ENCODE results near the gene CHN2.
A peak's percentile ranks its signal among the peaks of the same experiment; 100 is the strongest.

The CHN2 gene

DNA sequence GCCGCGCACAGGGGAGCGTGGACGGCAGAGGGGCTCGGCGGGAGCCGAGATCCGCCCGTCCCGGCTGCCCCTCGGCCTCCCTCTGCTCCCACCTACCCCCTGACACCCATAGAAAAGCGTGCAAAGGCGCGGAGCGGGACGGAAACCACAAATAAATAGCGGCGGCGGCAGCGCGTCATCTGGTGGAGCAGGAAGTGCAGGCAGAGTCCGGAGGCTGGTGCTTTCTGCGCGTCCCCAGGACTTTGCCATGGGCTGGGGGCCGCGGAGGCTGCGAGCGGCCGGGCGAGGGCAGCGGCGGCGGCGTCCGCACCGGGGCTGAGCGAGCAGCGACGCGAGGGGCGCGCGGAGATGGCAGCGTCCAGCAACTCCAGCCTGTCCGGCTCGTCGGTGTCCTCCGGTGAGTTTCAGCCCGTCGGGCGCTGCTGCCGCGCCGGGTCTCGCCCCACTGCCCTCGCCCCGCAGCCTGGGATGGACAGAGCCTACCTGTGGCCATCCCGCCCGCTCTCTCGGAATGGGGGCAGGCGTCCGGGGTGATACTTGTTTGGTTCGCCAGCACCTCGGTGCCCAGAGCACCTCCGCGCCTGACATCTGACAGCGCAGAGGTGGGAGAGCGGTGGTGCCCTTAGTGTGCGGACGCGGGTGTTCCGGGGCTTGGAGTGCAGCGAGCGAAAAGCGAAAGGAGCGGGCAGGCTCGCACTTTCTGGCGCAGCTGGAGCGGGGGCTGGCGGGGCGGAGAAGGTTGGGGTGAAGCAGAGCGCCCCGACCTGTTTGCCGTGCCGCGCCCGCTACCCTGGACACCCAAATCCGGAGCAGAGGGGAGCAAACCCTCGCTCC lies at the start of gene CHN2:
CHN2 (plus strand) TSS at position 182 of the 834 bp plus-strand sequence.
- H3K27ac ChIP-seq (ENCODE audit: low read depth, low read length), result no peak within 1 kb of the TSS
- peak within 1 kb of the TSS; percentile 34 for H3K9ac ChIP-seq (ENCODE audit: low read length)
- no peaks in the 10 kb centered on the region for H3K9me3 ChIP-seq (ENCODE audit: control insufficient read depth, insufficient read depth, low read depth, low read length)
- H3K4me3 ChIP-seq (ENCODE audit: low read depth, low read length), result peak within 1 kb of the TSS; percentile 88
- H3K36me3 ChIP-seq (ENCODE audit: control insufficient read depth, insufficient read depth, low read length), result no peaks in the 10 kb centered on the region
- H3K27me3 ChIP-seq (ENCODE audit: control insufficient read depth, insufficient read depth, low read length), result peaks cover 77% of the 10 kb centered on the region
- peaks cover 37% of the 10 kb centered on the region for H3K4me1 ChIP-seq (ENCODE audit: control insufficient read depth, insufficient read depth, low read length)

- no peaks in the 10 kb centered on the region for H3K36me3 ChIP-seq (ENCODE audit: control insufficient read depth, insufficient read depth, low read length)
- no peak overlapping the region for H3K27ac ChIP-seq (ENCODE audit: low read depth, low read length)
- H3K9me3 ChIP-seq (ENCODE audit: control insufficient read depth, insufficient read depth, low read depth, low read length), result no peaks in the 10 kb centered on the region
- H3K4me1 ChIP-seq (ENCODE audit: control insufficient read depth, insufficient read depth, low read length), result peaks cover 11% of the 10 kb centered on the region; the same call in 1 of the 2 replicates
- peaks cover 17% of the 10 kb centered on the region for H3K27me3 ChIP-seq (ENCODE audit: control insufficient read depth, insufficient read depth, low read length)
- peak overlapping the region; percentile 90 for H3K4me3 ChIP-seq (ENCODE audit: low read depth, low read length)
- peak overlapping the region; percentile 83 for H3K9ac ChIP-seq (ENCODE audit: low read length)
These were observed 49.0 kb upstream of the CHN2 start for GRCh38 chr7:29145553-29146056.

- Histone ChIP-seq H3K36me3 (ENCODE audit: control insufficient read depth, insufficient read depth, low read length) (no peaks in the 10 kb centered on the region), H3K27me3 (ENCODE audit: control insufficient read depth, insufficient read depth, low read length) (peaks cover 17% of the 10 kb centered on the region), H3K27ac (ENCODE audit: low read depth, low read length) (no peak within 1 kb of the TSS), H3K9me3 (ENCODE audit: control insufficient read depth, insufficient read depth, low read depth, low read length) (no peaks in the 10 kb centered on the region), H3K4me3 (ENCODE audit: low read depth, low read length) (peak within 1 kb of the TSS; percentile 90), H3K4me1 (ENCODE audit: control insufficient read depth, insufficient read depth, low read length) (peaks cover 8% of the 10 kb centered on the region; the same call in 1 of the 2 replicates), H3K9ac (ENCODE audit: low read length) (peak within 1 kb of the TSS; percentile 83)
These were observed 48.4 kb upstream of the CHN2 start, which contains the start of gene CPVL for GRCh38 chr7:29146057-29146706. Gene CPVL (minus strand): TSS chr7:29146537. CDS start chr7:29121061, 25,476 bp downstream.

DNA sequence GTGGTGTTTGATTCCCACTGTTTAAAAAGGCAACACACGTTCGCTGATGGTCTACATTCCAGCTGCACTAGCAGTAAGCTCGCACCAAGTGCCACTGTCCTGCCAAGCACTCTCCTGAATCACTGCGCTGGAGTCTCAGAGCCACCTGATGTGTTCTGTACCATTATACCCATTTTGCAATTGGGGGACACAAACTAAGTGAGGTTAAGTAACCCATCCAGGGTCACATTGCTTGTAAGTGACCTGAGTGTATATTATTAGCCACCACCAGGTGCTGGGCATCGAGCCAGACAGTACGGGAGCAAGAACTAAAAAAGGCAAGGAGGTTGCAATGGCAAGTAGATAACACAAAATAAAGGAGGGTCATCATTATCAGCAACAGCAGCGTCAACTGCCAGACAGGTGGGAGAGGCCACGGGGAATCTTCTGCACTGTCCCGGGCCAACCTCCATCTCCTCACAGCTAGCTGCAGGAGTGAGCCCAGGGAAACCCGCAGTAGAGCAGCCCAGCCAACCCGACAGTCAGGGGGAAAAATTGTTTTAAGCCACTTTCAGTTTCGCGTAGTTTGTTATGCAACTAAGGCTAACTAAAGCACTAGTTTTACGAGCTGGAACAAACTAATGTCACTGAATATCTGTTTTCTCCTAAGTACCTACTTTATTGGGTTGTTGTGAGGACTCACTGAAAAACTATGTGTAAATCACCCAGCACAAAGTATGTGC lies 47.5 kb upstream of the CHN2 start:
- peaks cover 17% of the 10 kb centered on the region for H3K27me3 ChIP-seq (ENCODE audit: control insufficient read depth, insufficient read depth, low read length)

DNA sequence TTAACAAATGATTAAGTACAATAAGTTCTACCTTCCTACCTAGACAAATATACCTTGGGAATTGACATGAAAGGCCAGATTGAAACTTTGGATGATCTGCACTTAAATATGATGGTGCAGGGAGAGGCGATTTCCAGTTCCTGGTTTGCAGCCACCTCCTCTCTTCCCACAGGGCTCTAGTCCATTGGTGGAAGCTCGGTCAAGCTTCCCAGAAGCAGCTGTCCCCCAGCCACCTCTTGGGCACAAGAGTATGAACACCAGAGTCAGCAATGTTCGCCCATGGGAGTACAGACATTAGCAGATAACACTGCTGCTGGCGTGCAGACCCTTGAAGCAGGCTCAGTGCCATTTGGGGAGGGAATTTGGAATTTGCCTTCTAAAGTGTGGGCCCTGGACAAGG lies 46.8 kb upstream of the CHN2 start:
- no peaks in the 10 kb centered on the region for H3K36me3 ChIP-seq (ENCODE audit: control insufficient read depth, insufficient read depth, low read length)
- no peak overlapping the region for H3K9ac ChIP-seq (ENCODE audit: low read length)
- no peak overlapping the region for H3K27ac ChIP-seq (ENCODE audit: low read depth, low read length)
- peaks cover 8% of the 10 kb centered on the region; the same call in 1 of the 2 replicates for H3K4me1 ChIP-seq (ENCODE audit: control insufficient read depth, insufficient read depth, low read length)
- no peak overlapping the region for H3K4me3 ChIP-seq (ENCODE audit: low read depth, low read length)
- H3K27me3 ChIP-seq (ENCODE audit: control insufficient read depth, insufficient read depth, low read length), result peaks cover 17% of the 10 kb centered on the region
- H3K9me3 ChIP-seq (ENCODE audit: control insufficient read depth, insufficient read depth, low read depth, low read length), result no peaks in the 10 kb centered on the region

More for the DNA sequence above, 47.5 kb upstream of the CHN2 start:
- H3K9me3 ChIP-seq (ENCODE audit: control insufficient read depth, insufficient read depth, low read depth, low read length), result no peaks in the 10 kb centered on the region
- no peaks in the 10 kb centered on the region for H3K36me3 ChIP-seq (ENCODE audit: control insufficient read depth, insufficient read depth, low read length)
- no peak overlapping the region for H3K27ac ChIP-seq (ENCODE audit: low read depth, low read length)
- H3K9ac ChIP-seq (ENCODE audit: low read length), result peak overlapping the region; percentile 1
- peak overlapping the region; percentile 90 for H3K4me3 ChIP-seq (ENCODE audit: low read depth, low read length)
- H3K4me1 ChIP-seq (ENCODE audit: control insufficient read depth, insufficient read depth, low read length), result peaks cover 8% of the 10 kb centered on the region; the same call in 1 of the 2 replicates

- Histone ChIP-seq H3K36me3 (ENCODE audit: control insufficient read depth, insufficient read depth, low read length) (no peaks in the 10 kb centered on the region), H3K4me3 (ENCODE audit: low read depth, low read length) (no peak overlapping the region), H3K27ac (ENCODE audit: low read depth, low read length) (no peak overlapping the region), H3K9ac (ENCODE audit: low read length) (no peak overlapping the region), H3K4me1 (ENCODE audit: control insufficient read depth, insufficient read depth, low read length) (peaks cover 8% of the 10 kb centered on the region; the same call in 1 of the 2 replicates), H3K9me3 (ENCODE audit: control insufficient read depth, insufficient read depth, low read depth, low read length) (no peaks in the 10 kb centered on the region), H3K27me3 (ENCODE audit: control insufficient read depth, insufficient read depth, low read length) (peaks cover 17% of the 10 kb centered on the region)
These were observed 45.5 kb upstream of the CHN2 start for GRCh38 chr7:29149036-29149435.

- Histone ChIP-seq H3K27me3 (ENCODE audit: control insufficient read depth, insufficient read depth, low read length) (peaks cover 8% of the 10 kb centered on the region), H3K4me3 (ENCODE audit: low read depth, low read length) (no peak overlapping the region), H3K4me1 (ENCODE audit: control insufficient read depth, insufficient read depth, low read length) (peaks cover 4% of the 10 kb centered on the region; the same call in 1 of the 2 replicates), H3K9me3 (ENCODE audit: control insufficient read depth, insufficient read depth, low read depth, low read length) (peaks cover 5% of the 10 kb centered on the region; the same call in 1 of the 2 replicates), H3K27ac (ENCODE audit: low read depth, low read length) (no peak overlapping the region), H3K36me3 (ENCODE audit: control insufficient read depth, insufficient read depth, low read length) (no peaks in the 10 kb centered on the region), H3K9ac (ENCODE audit: low read length) (no peak overlapping the region)
These were observed 43.7 kb upstream of the CHN2 start for GRCh38 chr7:29150856-29151255.

DNA sequence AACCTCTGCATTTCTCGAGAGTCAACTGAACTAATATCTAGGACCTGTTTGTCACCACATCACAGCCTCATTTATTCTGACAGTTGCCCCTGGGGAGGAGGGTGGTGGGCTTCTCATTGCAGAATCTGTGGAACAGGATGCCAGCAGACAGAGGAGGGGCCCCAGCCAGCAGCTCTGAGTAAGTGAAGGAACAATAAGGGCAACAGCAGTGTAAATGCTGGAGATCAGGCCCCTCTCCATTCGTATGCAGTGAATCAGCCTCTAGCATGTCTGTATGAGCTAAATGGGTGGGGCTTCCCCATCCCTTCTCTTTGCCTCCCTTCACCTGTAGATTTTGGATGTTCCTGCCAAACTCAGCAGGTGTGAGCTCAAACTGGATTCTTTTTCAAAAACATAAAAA lies 40.5 kb upstream of the CHN2 start:
- H3K4me1 ChIP-seq (ENCODE audit: control insufficient read depth, insufficient read depth, low read length), result peaks cover 9% of the 10 kb centered on the region; the same call in 1 of the 2 replicates
- no peaks in the 10 kb centered on the region for H3K36me3 ChIP-seq (ENCODE audit: control insufficient read depth, insufficient read depth, low read length)
- H3K4me3 ChIP-seq (ENCODE audit: low read depth, low read length), result no peak overlapping the region
- peaks cover 5% of the 10 kb centered on the region; the same call in 1 of the 2 replicates for H3K9me3 ChIP-seq (ENCODE audit: control insufficient read depth, insufficient read depth, low read depth, low read length)
- H3K9ac ChIP-seq (ENCODE audit: low read length), result no peak overlapping the region
- H3K27ac ChIP-seq (ENCODE audit: low read depth, low read length), result no peak overlapping the region
- no peaks in the 10 kb centered on the region for H3K27me3 ChIP-seq (ENCODE audit: control insufficient read depth, insufficient read depth, low read length)

DNA sequence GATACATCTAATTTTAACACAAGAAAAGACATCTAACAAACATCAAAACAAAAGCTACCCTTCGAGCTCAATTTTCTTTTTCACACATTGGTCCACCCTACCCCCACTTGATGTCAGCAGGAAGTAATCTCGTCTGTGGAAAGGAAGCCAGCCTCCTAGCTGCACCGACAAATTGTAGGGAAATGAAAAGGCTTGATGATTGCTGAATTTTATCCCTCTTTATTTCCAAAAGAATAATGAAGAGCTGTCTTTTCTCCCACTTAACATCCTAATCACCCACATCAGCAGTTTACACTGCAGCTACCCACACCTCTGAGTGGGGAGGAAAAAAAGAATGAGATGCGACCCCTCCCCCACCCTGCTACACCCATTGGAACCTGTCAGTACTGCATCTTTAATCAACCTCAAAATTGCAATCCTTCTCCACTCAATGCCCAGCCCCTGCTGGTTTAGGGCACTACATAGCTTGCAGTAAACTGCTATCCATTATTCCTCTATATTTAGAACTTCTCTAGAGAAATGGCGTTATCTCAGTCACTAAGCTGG lies 37.6 kb upstream of the CHN2 start:
- Histone ChIP-seq H3K4me3 (ENCODE audit: low read depth, low read length) (no peak overlapping the region), H3K4me1 (ENCODE audit: control insufficient read depth, insufficient read depth, low read length) (peaks cover 9% of the 10 kb centered on the region; the same call in 1 of the 2 replicates), H3K27me3 (ENCODE audit: control insufficient read depth, insufficient read depth, low read length) (no peaks in the 10 kb centered on the region), H3K9me3 (ENCODE audit: control insufficient read depth, insufficient read depth, low read depth, low read length) (peaks cover 5% of the 10 kb centered on the region), H3K9ac (ENCODE audit: low read length) (no peak overlapping the region), H3K36me3 (ENCODE audit: control insufficient read depth, insufficient read depth, low read length) (no peaks in the 10 kb centered on the region), H3K27ac (ENCODE audit: low read depth, low read length) (no peak overlapping the region)

DNA sequence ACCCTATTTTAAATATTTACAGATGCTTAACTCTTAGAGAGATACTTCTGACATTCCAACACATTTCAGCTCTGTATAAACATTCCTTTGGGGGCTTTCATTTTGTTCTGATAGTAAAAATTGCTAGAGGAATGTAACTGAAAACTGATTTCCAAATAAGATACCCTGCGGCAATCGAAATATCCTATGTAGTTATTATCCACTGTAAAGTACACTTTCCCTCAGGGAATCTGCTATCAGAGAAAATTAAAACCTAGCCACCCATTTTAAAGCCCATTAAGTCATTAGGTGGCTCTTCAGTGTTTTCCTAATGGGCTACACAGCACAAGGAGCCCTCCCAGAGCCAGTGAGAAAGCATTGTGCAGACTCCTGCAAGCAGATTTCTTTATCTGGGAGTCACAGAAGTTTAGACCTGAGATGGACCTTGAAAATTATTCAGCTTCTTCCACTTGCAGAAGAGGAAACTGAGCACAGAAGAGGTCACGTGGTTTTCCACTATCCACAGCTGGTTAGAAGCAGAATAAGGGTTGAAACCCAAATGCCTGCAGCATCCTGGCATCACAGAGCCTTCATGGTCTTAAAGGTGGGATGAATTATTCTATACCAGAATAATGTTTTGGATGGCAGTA lies 35.7 kb upstream of the CHN2 start:
- Histone ChIP-seq H3K4me3 (ENCODE audit: low read depth, low read length) (no peak overlapping the region), H3K27me3 (ENCODE audit: control insufficient read depth, insufficient read depth, low read length) (no peaks in the 10 kb centered on the region), H3K9ac (ENCODE audit: low read length) (no peak overlapping the region), H3K36me3 (ENCODE audit: control insufficient read depth, insufficient read depth, low read length) (no peaks in the 10 kb centered on the region), H3K9me3 (ENCODE audit: control insufficient read depth, insufficient read depth, low read depth, low read length) (peaks cover 5% of the 10 kb centered on the region), H3K4me1 (ENCODE audit: control insufficient read depth, insufficient read depth, low read length) (peaks cover 9% of the 10 kb centered on the region; the same call in 1 of the 2 replicates), H3K27ac (ENCODE audit: low read depth, low read length) (no peak overlapping the region)
